Prostate gland (tissue), 2 donors: Measurements from ENCODE around the gene STPG3.

Experiments
- CTCF ChIP-seq, 4 experiments: fragments of 200-600 bp in 2 of 4; fragments of 450-650 bp in 2 of 4; sonication (generic) in 2 of 4; IDR thresholded peaks; 1 replicate in 3 of 4; 2 replicates in 1 of 4; pipeline ENCODE4 v1.5.1; 2016 to 2019; ENCODE audit warnings: antibody characterized with exemption in 4 of 4, mild to moderate bottlenecking in 2 of 4, moderate library complexity in 2 of 4
- POLR2A ChIP-seq: fragments of 450-650 bp; IDR thresholded peaks from one replicate; pipeline ENCODE4 v1.6.1; 2016; ENCODE audit warnings: antibody characterized with exemption, mild to moderate bottlenecking

GRCh38 chr9:137202966-137203365 lies 48.1 kb upstream of the STPG3 start:
- TF ChIP-seq POLR2A (no peak), CTCF (IDR thresholded peaks at IDR 0.05) (no peak)
